Activated T-helper 9 cell treated with anti-CD3 and anti-CD28 coated beads, Interleukin-2, amount 50 U/mL, for 16 hours (primary cell): Measurements from ENCODE around the gene PCBD1.
A peak's percentile ranks its signal among the peaks of the same experiment; 100 is the strongest.

Source experiments
- DNase-seq: peaks from one replicate; pipeline ENCODE4 v3.0.0-alpha.2; 2020; ENCODE audit warnings: low read depth

Gene PCBD1

GRCh38 chr10:70901276-70901878 is 13.0 kb upstream of the PCBD1 start:
- DNase-seq: no peak

DNA sequence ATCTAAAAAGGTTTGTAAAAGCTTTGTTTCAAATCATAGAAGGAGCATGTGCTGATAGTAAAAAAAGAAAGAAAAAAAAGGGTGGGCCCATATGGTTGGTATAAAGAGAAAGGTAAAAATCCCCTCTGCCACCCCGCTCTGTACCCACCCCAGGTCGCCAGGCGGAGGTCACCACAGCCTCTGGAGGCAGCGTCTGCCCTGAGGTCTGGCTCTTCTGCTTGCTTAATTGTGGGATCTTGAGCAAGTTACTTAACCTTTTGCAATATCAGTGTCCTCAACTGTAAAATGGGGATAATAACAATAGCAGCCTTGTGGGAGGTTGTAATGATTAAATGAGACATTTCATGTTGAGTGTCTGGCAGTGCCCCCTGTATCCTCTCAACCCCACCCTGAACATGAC is 10.7 kb upstream of the PCBD1 start:
- no peak for DNase-seq

GRCh38 chr10:70898687-70899086 is 10.3 kb upstream of the PCBD1 start:
- DNase-seq: no peak

- no peak for DNase-seq
Observed at GRCh38 chr10:70896551-70896950, 8.2 kb upstream of the PCBD1 start.

- no peak for DNase-seq
Observed at GRCh38 chr10:70894416-70894815, 6.1 kb upstream of the PCBD1 start.

GRCh38 chr10:70893227-70894006 is 5.1 kb upstream of the PCBD1 start:
- no peak for DNase-seq

DNA sequence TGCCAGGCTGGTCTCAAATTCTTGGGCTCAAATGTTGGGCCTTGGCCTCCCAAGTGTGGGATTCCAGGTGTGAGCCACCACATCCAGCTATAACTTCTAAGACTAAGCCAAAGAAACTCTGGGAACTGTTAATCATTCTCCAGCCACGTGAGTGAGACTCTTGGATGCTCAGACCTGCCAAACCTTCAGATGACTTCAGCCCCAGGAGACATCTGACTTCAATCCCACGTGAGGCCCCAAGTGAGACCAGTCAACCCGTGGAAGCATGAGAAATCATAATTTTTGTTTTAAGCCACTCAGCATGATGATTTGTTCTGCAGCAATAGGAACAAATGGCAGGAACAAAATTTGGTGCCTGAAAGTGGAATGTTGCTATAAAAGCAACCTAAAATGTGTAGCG is 4.3 kb upstream of the PCBD1 start:
- no peak for DNase-seq

GRCh38 chr10:70891627-70892026 is 3.3 kb upstream of the PCBD1 start:
- no peak for DNase-seq

DNA sequence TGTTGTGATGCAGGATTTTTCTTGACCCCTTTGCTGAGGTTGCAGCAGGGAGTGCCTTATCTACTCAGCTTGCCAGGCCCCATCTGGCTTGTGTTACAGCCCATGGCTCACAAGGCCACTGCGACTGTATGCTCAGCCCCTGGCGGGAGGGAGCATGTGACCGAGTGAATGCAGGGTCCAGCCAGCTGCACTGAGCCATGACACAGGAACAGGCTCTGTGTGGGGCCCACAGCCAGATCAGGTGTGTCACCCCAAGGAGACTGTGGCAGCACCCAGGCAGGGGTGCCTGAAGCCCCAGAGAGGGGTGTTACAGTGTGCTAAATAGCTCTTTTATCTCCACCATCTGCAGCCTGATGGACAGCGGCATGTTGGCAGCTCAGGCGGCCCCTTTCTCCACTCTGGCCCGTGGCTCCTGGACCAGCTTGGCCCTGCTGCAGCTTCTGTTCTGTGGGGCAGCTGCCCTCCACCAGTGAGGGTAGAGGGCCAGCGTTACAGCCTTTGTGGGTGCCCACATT is 2.6 kb upstream of the PCBD1 start:
- DNase-seq: no peak

GRCh38 chr10:70889291-70889690 is 926 bp upstream of the PCBD1 start:
- no peak for DNase-seq

GRCh38 chr10:70886921-70887665 is 1.3 kb downstream of the PCBD1 start:
- DNase-seq: no peak

- DNase-seq: no peak
Observed at GRCh38 chr10:70885931-70886903, 2.1 kb downstream of the PCBD1 start.

GRCh38 chr10:70885481-70885880 is 2.9 kb downstream of the PCBD1 start:
- no peak for DNase-seq

GRCh38 chr10:70884741-70885140 is 3.6 kb downstream of the PCBD1 start:
- DNase-seq: no peak

DNA sequence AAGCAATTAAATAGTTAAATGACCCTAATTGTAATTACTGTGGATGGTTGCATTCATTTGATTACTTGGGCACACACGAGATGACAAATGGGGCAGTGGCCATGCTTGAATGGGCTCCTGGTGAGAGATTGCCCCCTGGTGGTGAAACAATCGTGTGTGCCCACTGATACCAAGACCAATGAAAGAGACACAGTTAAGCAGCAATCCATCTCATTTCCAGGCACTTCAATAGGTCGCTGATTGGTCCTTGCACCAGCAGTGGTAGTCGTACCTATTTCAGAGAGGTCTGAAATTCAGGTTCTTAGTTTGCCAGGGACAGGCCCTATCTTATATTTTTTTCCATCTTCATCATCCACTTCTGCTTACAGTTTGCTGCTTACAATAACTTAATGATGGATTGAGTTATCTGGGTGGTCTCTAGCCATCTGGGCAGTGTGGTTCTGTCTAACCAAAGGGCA is 8.3 kb downstream of the PCBD1 start:
- DNase-seq: peak; percentile 52

DNA sequence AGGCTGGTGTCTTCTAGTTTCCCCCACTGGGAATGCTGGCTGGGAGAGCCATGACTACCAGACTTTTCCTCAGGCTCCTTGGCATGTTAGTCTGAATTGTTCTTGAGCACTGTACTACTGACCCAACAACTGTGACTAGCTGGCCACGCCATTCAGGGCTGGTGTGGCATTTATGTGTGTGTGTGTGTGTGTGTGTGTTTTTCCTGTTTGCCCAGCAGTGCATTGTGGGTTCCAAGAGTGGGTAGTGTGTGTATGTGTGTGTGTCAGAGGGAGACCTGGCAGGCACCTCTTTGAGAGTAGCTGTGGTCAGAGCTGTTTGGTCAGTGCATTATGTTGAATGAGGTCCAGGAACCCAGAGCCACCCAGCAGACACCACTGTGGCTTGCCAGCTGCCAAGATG is 9.2 kb downstream of the PCBD1 start:
- no peak for DNase-seq

DNA sequence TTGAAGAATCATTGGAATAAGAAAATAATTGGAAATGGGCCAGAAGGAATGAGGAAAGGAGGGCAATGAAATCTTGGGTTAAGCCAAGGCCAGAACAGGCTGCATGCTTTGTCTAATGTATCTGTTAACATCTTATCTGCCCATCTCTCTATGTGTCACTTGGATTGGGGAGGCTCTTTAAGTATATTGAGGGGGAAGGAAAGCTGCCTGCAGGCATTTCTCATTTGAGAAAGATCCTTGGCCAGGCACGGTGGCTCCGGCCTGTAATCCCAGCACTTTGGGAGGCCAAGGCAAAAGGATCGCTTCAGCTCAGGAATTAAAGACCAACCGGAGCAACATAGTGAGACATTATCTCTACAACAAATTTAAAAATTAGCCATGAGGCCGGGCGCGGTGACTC is 14.3 kb downstream of the PCBD1 start:
- DNase-seq: no peak

DNA sequence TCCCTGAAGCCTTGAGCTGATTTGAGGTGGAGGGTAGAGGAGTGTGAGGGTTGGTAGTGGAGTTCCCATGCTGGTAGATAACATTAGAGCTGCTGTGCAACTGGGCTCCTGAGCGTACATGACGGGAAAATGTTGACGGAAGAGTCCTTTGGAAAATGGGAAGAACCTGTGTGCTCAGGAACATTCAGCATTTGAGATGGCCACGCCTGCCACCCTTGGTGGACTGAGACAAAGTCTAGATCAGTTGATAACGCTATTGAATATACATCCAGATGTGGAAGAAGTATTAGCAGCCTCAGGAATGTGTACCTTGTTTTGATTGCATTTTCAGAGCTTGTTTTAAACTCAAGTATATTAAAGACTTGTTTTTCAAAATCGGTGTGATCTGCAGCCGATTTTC is 16.1 kb downstream of the PCBD1 start:
- no peak for DNase-seq

DNA sequence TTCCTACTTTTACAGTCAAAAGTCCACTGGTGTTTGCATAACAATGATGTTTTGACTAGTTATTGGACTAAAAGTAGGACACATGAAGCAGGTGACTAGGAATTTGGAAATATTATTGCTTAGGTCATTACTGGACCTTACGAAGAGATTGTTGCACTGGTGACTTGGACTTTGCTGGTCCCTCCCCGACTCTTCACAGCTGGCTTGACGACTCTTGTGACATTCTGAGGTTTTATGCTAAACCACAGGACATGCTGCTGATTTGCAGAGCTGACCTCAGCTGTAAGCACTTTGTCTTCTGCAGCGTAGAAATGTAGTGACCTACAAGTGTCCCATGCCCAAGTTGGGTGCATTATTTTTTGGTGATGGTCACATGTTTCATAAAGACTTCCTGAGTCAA is 21.9 kb downstream of the PCBD1 start:
- DNase-seq: no peak

DNA sequence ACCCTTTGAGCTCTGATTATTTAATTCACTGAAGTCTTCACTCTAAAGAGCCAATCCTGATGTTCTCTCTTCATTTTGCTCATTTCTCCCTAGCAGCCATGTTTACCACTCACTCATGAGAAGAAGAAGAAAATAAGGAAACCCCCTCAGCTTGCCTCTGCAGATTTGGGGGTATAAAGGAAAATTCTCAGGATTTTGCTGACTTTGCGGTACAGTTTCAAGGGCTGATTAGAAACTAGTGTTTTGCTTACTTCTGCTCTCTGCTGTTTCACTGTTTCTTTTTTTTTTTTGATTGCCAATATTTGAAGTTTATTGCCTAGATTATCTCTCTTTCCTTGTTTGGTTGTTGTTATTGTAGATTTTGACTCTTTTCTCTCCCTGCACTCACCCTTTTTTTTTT is 23.4 kb downstream of the PCBD1 start:
- no peak for DNase-seq

- no peak for DNase-seq
Observed at GRCh38 chr10:70863470-70864160, 24.8 kb downstream of the PCBD1 start.
